Adrenal gland (tissue), 5 donors: Measurements from ENCODE around the gene HHAT.
A peak's percentile ranks its signal among the peaks of the same experiment; 100 is the strongest.

ENCODE experiments used
- CTCF ChIP-seq, 6 experiments: fragments of 450-650 bp in 4 of 6; fragments of 200-600 bp in 2 of 6; sonication (generic) in 1 of 6; IDR thresholded peaks; 1 replicate in 5 of 6; 2 replicates in 1 of 6; pipeline versions ENCODE4 v1.5.1 to v1.8.0; 2016 to 2021; ENCODE audit warnings: antibody characterized with exemption in 6 of 6, mild to moderate bottlenecking in 2 of 6, moderate library complexity in 1 of 6
- POLR2A ChIP-seq, 2 donors: fragments of 450-650 bp; IDR thresholded peaks; one replicate each; pipeline ENCODE4 v1.6.1; 2017; ENCODE audit warnings: antibody characterized with exemption in 2 of 2, mild to moderate bottlenecking in 2 of 2, moderate library complexity in 1 of 2
- donor health status: DM: no; HTN: no; CAD: no.

- no peak for TF ChIP-seq CTCF (IDR thresholded peaks at IDR 0.05)
- peak in 1 of 2 donors; percentile 18 for TF ChIP-seq POLR2A (IDR thresholded peaks at IDR 0.05)
Measured at GRCh38 chr1:210328032-210328745, 513 bp upstream of the HHAT start.
